Measurements from ENCODE around the gene PLIN4. TPM values are rescaled to one million over a fixed set of nuclear protein-coding genes. Genes with fewer than 3 reads are reported as not detected.

Gene PLIN4
- total RNA-seq, 2 experiments from 2014 or later: 0.05 TPM; not detected in 1

DNA sequence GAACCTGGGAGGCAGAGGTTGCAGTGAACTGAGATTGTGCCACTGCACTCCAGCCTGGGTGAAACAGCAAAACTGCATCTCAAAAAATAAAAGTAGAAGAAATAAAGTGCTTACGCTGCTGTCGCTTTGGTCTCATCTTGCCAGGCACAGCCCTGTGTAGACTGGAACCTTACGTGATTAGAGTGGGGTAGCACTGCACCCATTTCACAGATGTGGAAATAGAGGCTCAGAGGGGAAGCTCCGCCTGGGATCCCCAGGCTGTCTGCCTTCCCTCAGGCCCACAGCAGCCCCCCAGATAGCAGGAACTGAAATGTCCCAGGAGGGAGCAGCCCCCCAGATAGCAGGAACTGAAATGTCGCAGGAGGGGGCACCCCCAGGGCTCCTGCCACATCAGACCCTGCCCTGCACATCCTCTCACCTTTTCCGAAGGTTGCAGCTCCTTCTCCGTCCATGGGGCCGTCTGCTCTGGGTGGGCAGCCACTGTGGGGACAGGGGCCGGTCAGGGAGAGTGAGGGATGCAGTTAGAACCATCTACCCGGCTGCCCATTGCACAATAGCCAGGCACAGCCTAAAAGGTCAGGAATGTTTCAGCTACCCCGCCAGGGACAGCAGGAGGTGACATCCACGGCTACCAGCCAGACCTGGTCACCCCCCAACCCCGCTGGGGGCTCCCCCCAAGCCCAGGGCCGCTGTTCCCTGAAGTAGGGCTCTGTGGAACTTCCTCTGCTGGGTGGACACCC is 1.9 kb downstream of the PLIN4 start:
- no peaks in the 10 kb centered on the region for H3K36me3 Mint-ChIP-seq (ENCODE audit: low read depth)
- no peak overlapping the region for H3K4me3 Mint-ChIP-seq
- TF ChIP-seq, protein P1, sequence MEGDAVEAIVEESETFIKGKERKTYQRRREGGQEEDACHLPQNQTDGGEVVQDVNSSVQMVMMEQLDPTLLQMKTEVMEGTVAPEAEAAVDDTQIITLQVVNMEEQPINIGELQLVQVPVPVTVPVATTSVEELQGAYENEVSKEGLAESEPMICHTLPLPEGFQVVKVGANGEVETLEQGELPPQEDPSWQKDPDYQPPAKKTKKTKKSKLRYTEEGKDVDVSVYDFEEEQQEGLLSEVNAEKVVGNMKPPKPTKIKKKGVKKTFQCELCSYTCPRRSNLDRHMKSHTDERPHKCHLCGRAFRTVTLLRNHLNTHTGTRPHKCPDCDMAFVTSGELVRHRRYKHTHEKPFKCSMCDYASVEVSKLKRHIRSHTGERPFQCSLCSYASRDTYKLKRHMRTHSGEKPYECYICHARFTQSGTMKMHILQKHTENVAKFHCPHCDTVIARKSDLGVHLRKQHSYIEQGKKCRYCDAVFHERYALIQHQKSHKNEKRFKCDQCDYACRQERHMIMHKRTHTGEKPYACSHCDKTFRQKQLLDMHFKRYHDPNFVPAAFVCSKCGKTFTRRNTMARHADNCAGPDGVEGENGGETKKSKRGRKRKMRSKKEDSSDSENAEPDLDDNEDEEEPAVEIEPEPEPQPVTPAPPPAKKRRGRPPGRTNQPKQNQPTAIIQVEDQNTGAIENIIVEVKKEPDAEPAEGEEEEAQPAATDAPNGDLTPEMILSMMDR (IDR thresholded peaks at IDR 0.05): no peak
- CTCF ChIA-PET: no interaction called here
- H3K27me3 Mint-ChIP-seq: no peaks in the 10 kb centered on the region
- DNase-seq: no peak
- intact Hi-C loops (cut with micrococcal nuclease): no loop called here
- no peak overlapping the region for H3K27ac Mint-ChIP-seq
- no peak for ATAC-seq
- H3K4me1 Mint-ChIP-seq (ENCODE audit: low read depth): no peaks in the 10 kb centered on the region
- no peaks in the 10 kb centered on the region for H3K9me3 Mint-ChIP-seq
- POLR2A ChIA-PET: interaction anchor here (0.6 kb wide), 1 partner anchor 44 kb away, joined by 3 read pairs; no protein-coding TSS in a partner anchor

DNA sequence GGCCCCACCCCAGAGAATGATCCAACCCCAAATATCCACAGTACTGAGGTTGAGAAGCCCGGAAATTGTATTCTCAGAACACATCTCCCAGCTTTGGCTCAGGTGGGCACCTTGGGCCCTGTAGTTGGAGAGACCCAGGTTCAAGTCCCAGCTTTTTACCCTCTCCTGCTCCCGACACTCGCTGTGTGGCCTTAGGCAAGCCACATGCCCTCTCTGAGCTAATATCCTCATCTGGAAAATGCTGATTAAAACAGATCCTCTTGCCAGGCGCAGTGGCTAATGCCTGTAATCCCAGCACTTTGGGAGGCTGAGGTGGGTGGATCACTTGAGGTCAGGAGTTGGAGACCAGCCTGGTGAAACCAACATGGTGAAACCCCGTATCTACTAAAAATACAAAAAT is 2.6 kb downstream of the PLIN4 start:
- POLR2A ChIA-PET: no interaction called here
- no peaks in the 10 kb centered on the region for H3K9me3 Mint-ChIP-seq
- H3K27ac Mint-ChIP-seq: no peak overlapping the region
- no peaks in the 10 kb centered on the region for H3K4me1 Mint-ChIP-seq (ENCODE audit: low read depth)
- CTCF ChIA-PET: interaction anchor here (1.7 kb wide), 1 partner anchor 8 kb away, joined by 3 read pairs; no protein-coding TSS in a partner anchor
- no peak overlapping the region for H3K4me3 Mint-ChIP-seq
- TF ChIP-seq, protein P1 (IDR thresholded peaks at IDR 0.05): no peak
- H3K36me3 Mint-ChIP-seq (ENCODE audit: low read depth): no peaks in the 10 kb centered on the region
- no peak for ATAC-seq
- intact Hi-C loops (cut with micrococcal nuclease): no loop called here
- DNase-seq: no peak
- H3K27me3 Mint-ChIP-seq: no peaks in the 10 kb centered on the region

DNA sequence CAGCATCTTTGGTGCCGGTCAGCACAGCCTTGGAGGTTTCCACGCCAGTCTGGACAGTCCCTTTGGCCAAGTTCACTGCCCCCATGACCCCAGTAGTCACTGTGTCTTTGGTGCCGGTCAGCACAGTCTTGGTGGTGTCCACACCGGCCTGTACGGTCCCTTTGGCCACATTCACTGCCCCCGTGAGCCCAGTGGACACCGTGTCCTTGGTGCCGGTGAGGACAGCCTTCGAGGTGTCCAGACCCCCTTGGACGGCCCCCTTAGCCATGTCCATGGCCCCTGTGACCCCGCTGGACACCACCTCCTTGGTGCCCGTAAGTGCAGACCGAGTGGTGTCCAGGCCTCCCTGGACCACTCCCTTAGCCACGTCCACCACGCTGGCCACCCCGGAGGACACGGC is 5.0 kb downstream of the PLIN4 start:
- H3K4me3 Mint-ChIP-seq: no peak overlapping the region
- no peaks in the 10 kb centered on the region for H3K27me3 Mint-ChIP-seq
- ATAC-seq (no peak), DNase-seq (no peak)
- H3K36me3 Mint-ChIP-seq (ENCODE audit: low read depth): no peaks in the 10 kb centered on the region
- ChIA-PET CTCF (no interaction called here), POLR2A (no interaction called here)
- H3K4me1 Mint-ChIP-seq (ENCODE audit: low read depth): no peaks in the 10 kb centered on the region
- TF ChIP-seq, protein P1 (IDR thresholded peaks at IDR 0.05): no peak
- H3K9me3 Mint-ChIP-seq: no peaks in the 10 kb centered on the region
- H3K27ac Mint-ChIP-seq: no peak overlapping the region
- intact Hi-C loops (cut with micrococcal nuclease): no loop called here

DNA sequence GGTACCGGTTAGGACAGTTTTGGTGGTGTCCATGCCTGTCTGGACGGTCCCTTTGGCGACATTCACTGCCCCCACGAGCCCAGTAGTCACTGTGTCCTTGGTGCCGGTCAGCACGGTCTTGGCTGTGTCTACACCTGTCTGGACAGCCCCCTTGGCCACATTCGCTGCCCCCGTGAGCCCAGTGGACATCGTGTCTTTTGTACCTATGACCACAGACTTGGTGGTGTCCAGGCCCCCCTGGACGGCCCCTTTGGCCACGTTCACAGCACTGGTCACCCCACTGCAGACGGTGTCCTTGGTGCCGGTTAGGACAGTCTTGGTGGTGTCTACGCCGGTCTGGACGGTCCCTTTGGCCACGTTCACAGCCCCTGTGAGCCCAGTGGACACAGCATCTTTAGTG is 6.2 kb downstream of the PLIN4 start:
- TF ChIP-seq, protein P1 (IDR thresholded peaks at IDR 0.05): no peak
- DNase-seq (no peak), ATAC-seq (no peak)
- intact Hi-C loops (cut with micrococcal nuclease): no loop called here
- no peaks in the 10 kb centered on the region for H3K36me3 Mint-ChIP-seq (ENCODE audit: low read depth)
- POLR2A ChIA-PET: no interaction called here
- H3K27ac Mint-ChIP-seq: no peak overlapping the region
- H3K4me3 Mint-ChIP-seq: no peak overlapping the region
- H3K4me1 Mint-ChIP-seq (ENCODE audit: low read depth): no peaks in the 10 kb centered on the region
- H3K9me3 Mint-ChIP-seq: no peaks in the 10 kb centered on the region
- CTCF ChIA-PET: no interaction called here
- H3K27me3 Mint-ChIP-seq: no peaks in the 10 kb centered on the region

DNA sequence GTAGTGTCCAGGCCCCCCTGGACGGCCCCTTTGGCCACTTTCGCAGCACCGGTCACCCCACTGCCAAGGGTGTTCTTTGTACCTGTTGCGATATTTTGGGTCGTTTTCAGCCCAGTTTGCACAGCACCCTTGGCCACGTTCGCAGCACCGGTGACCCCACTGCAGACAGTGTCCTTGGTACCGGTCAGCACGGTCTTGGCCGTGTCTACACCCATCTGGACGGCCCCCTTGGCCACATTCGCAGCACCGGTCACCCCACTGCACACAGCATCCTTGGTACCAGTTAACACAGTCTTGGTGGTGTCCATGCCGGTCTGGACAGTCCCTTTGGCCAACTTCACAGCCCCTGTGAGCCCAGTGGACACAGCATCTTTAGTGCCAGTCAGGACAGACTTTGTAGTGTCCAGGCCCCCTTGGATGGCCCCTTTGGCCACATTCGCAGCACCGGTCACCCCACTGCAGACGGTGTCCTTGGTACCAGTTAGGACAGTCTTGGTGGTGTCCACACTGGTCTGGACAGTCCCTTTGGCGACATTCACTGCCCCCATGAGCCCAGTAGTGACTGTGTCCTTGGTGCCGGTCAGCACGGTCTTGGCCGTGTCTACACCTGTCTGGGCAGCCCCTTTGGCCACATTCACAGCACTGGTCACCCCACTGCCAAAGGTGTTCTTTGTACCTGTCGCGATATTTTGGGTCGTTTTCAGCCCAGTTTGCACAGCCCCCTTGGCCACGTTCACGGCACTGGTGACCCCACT is 6.8 kb downstream of the PLIN4 start:
- no peak for DNase-seq
- Mint-ChIP-seq H3K27ac (no peak overlapping the region), H3K4me3 (no peak overlapping the region), H3K27me3 (no peaks in the 10 kb centered on the region), H3K4me1 (ENCODE audit: low read depth) (peaks cover 4% of the 10 kb centered on the region), H3K36me3 (ENCODE audit: low read depth) (no peaks in the 10 kb centered on the region), H3K9me3 (no peaks in the 10 kb centered on the region)
- TF ChIP-seq, protein P1 (IDR thresholded peaks at IDR 0.05): no peak
- ChIA-PET POLR2A (no interaction called here), CTCF (no interaction called here)
- intact Hi-C loops (cut with micrococcal nuclease): no loop called here
- ATAC-seq: no peak
